Colon (tissue), 2 donors: ENCODE data around the gene FRMD1.

Source experiments
- FAIRE-seq: peaks from 2 replicates; lab custom pipeline; 2012; peaks lifted over from hg19 to GRCh38; lab: Jason Lieb, UNC
- donor health status: control.
- donor health status: control.

FRMD1 gene

GRCh38 chr6:168055696-168056489 is 23.1 kb downstream of the FRMD1 start:
- FAIRE-seq: no peak

GRCh38 chr6:168054765-168055560 is 24.0 kb downstream of the FRMD1 start:
- no peak for FAIRE-seq

GRCh38 chr6:168053957-168054471 is 25.0 kb downstream of the FRMD1 start:
- FAIRE-seq: no peak

- FAIRE-seq: no peak
These were observed 25.7 kb downstream of the FRMD1 start for GRCh38 chr6:168053086-168053956.

- FAIRE-seq: no peak
These were observed 26.6 kb downstream of the FRMD1 start for GRCh38 chr6:168052291-168052891.

- FAIRE-seq: no peak
These were observed 27.4 kb downstream of the FRMD1 start for GRCh38 chr6:168051648-168052047.

GRCh38 chr6:168050881-168051586 is 28.0 kb downstream of the FRMD1 start:
- no peak for FAIRE-seq

- FAIRE-seq: no peak
These were observed 28.7 kb downstream of the FRMD1 start for GRCh38 chr6:168050225-168050880.

GRCh38 chr6:168049706-168050224 is 29.2 kb downstream of the FRMD1 start:
- no peak for FAIRE-seq

- no peak for FAIRE-seq
These were observed 29.7 kb downstream of the FRMD1 start for GRCh38 chr6:168049277-168049676.

- no peak for FAIRE-seq
These were observed 30.3 kb downstream of the FRMD1 start for GRCh38 chr6:168048724-168049025.

GRCh38 chr6:168047841-168048723 is 30.9 kb downstream of the FRMD1 start:
- FAIRE-seq: no peak

- FAIRE-seq: no peak
These were observed 32.3 kb downstream of the FRMD1 start for GRCh38 chr6:168046696-168047095.

GRCh38 chr6:168045706-168046620 is 33.0 kb downstream of the FRMD1 start:
- no peak for FAIRE-seq

- no peak for FAIRE-seq
These were observed 33.8 kb downstream of the FRMD1 start for GRCh38 chr6:168045141-168045691.

GRCh38 chr6:168044521-168045130 is 34.4 kb downstream of the FRMD1 start:
- no peak for FAIRE-seq

GRCh38 chr6:168043848-168044415 is 35.1 kb downstream of the FRMD1 start:
- FAIRE-seq: no peak
